Measurements from ENCODE around the gene CD300C. TPM values are rescaled to one million over a fixed set of nuclear protein-coding genes. Genes with fewer than 3 reads are reported as not detected.

CD300C gene
- total RNA-seq (ENCODE audit: unreplicated experiment) = not detected
- long read RNA-seq = 0 reads

DNA sequence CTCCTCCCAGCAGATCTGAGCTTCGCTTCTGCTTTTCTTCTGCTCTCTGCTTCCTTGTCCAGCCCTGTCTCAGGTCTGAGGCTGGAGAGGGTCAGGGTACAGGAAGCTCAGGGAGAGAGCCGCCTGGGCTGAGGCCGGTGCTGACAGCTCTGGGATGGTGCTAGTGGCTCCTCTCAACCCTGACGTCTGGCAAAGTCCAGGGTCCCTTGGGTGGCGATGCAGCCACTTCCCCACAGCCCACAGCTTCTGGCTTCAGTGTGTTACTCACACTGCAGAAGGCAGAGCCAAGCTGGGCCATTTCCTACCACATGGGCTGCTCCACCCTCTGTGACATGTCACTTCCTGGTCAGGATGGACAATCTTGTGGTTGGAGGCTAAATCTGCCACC lies at the start of gene CD300C:
Gene CD300C, minus strand, starts transcription at position 273 of the 388 bp plus-strand sequence. CDS start 333 bp downstream, outside the sequence.
- Mint-ChIP-seq H3K27ac (ENCODE audit: unreplicated experiment) (peak within 1 kb of the TSS; percentile 18), H3K4me1 (ENCODE audit: low read depth, unreplicated experiment) (no peaks in the 10 kb centered on the region), H3K36me3 (ENCODE audit: unreplicated experiment) (no peaks in the 10 kb centered on the region), H3K4me3 (ENCODE audit: unreplicated experiment) (no peak within 1 kb of the TSS), H3K27me3 (ENCODE audit: unreplicated experiment) (peaks cover 21% of the 10 kb centered on the region), H3K9me3 (ENCODE audit: unreplicated experiment) (peaks cover 6% of the 10 kb centered on the region)
- DNase-seq = no peak
- TF ChIP-seq, protein P1, sequence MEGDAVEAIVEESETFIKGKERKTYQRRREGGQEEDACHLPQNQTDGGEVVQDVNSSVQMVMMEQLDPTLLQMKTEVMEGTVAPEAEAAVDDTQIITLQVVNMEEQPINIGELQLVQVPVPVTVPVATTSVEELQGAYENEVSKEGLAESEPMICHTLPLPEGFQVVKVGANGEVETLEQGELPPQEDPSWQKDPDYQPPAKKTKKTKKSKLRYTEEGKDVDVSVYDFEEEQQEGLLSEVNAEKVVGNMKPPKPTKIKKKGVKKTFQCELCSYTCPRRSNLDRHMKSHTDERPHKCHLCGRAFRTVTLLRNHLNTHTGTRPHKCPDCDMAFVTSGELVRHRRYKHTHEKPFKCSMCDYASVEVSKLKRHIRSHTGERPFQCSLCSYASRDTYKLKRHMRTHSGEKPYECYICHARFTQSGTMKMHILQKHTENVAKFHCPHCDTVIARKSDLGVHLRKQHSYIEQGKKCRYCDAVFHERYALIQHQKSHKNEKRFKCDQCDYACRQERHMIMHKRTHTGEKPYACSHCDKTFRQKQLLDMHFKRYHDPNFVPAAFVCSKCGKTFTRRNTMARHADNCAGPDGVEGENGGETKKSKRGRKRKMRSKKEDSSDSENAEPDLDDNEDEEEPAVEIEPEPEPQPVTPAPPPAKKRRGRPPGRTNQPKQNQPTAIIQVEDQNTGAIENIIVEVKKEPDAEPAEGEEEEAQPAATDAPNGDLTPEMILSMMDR (IDR thresholded peaks at IDR 0.05; ENCODE audit: partially characterized antibody, unreplicated experiment) = no peak

GRCh38 chr17:74595037-74595750 lies 49.3 kb upstream of the CD300C start:
- Mint-ChIP-seq H3K27ac (ENCODE audit: unreplicated experiment) (no peak overlapping the region), H3K9me3 (ENCODE audit: unreplicated experiment) (peaks cover 10% of the 10 kb centered on the region), H3K4me1 (ENCODE audit: low read depth, unreplicated experiment) (peaks cover 16% of the 10 kb centered on the region), H3K36me3 (ENCODE audit: unreplicated experiment) (peaks cover 5% of the 10 kb centered on the region), H3K4me3 (ENCODE audit: unreplicated experiment) (no peak overlapping the region), H3K27me3 (ENCODE audit: unreplicated experiment) (peaks cover 13% of the 10 kb centered on the region)
- no peak for DNase-seq
- TF ChIP-seq, protein P1 (IDR thresholded peaks at IDR 0.05; ENCODE audit: partially characterized antibody, unreplicated experiment) = no peak

GRCh38 chr17:74592087-74592990 lies 46.4 kb upstream of the CD300C start, which contains the start of gene CD300LD:
Gene CD300LD, minus strand, starts transcription at chr17:74592283. Its CDS starts 81 bp downstream, at chr17:74592202.
- no peak for DNase-seq
- Mint-ChIP-seq H3K36me3 (ENCODE audit: unreplicated experiment) (peaks cover 5% of the 10 kb centered on the region), H3K4me3 (ENCODE audit: unreplicated experiment) (no peak within 1 kb of the TSS), H3K4me1 (ENCODE audit: low read depth, unreplicated experiment) (no peaks in the 10 kb centered on the region), H3K27ac (ENCODE audit: unreplicated experiment) (no peak within 1 kb of the TSS), H3K9me3 (ENCODE audit: unreplicated experiment) (peaks cover 2% of the 10 kb centered on the region), H3K27me3 (ENCODE audit: unreplicated experiment) (peaks cover 5% of the 10 kb centered on the region)
- TF ChIP-seq, protein P1 (IDR thresholded peaks at IDR 0.05; ENCODE audit: partially characterized antibody, unreplicated experiment) = no peak

DNA sequence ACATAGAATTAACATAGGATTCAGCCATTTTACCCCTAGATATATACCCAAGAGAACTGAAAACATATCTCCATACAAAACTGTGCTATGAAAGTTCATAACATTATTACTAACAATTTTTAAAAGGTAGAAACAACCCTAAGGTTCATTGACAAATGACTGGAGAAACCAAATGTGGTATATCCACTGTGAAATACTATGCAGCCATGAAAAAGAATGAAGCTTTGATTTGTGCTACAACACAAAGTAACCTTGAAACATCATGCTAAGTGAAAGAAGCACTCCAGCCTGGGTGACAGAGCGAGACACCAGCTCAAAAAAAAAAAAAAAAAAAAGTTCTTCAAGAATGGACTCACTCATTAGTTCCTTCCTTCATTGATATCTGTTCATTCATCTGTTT lies 45.6 kb upstream of the CD300C start:
- no peak for DNase-seq
- H3K4me3 Mint-ChIP-seq (ENCODE audit: unreplicated experiment) = no peak overlapping the region
- no peak overlapping the region for H3K27ac Mint-ChIP-seq (ENCODE audit: unreplicated experiment)
- peaks cover 5% of the 10 kb centered on the region for H3K36me3 Mint-ChIP-seq (ENCODE audit: unreplicated experiment)
- no peaks in the 10 kb centered on the region for H3K4me1 Mint-ChIP-seq (ENCODE audit: low read depth, unreplicated experiment)
- peaks cover 2% of the 10 kb centered on the region for H3K9me3 Mint-ChIP-seq (ENCODE audit: unreplicated experiment)
- H3K27me3 Mint-ChIP-seq (ENCODE audit: unreplicated experiment) = peaks cover 5% of the 10 kb centered on the region
- TF ChIP-seq, protein P1 (IDR thresholded peaks at IDR 0.05; ENCODE audit: partially characterized antibody, unreplicated experiment) = no peak

All from glutamatergic neuron (in vitro differentiated cells).